HEK293 (cell line): Measurements from ENCODE around the gene STAG3.

Experiments used
- SALL2 ChIP-seq: fragments of 450-650 bp; formaldehyde crosslinking; IDR thresholded peaks from 2 replicates; pipeline ENCODE4 v1.5.0; 2017; ENCODE audit warnings: missing biosample characterization, mild to moderate bottlenecking, missing genetic modification characterization, borderline replicate concordance
- ZNF16 ChIP-seq: fragments of 450-650 bp; formaldehyde crosslinking; IDR thresholded peaks from 2 replicates; pipeline ENCODE4 v1.5.1; 2016; ENCODE audit warnings: low read depth, missing biosample characterization, missing genetic modification characterization
- ZNF223 ChIP-seq: fragments of 450-650 bp; formaldehyde crosslinking; IDR thresholded peaks from 2 replicates; pipeline ENCODE4 v1.5.1; 2016; ENCODE audit warnings: missing biosample characterization, missing genetic modification characterization
- ZNF274 ChIP-seq, 2 experiments: fragments of 200-500 bp in 1 of 2; fragments of 450-650 bp in 1 of 2; sonication (Bioruptor generic) in 1 of 2; formaldehyde crosslinking in 1 of 2; IDR thresholded peaks; 2 replicates each; pipeline versions ENCODE4 v1.5.1 to v1.6.1; 2014 to 2016; ENCODE audit warnings: borderline replicate concordance in 1 of 2, inconsistent platforms in 1 of 2, low read length in 1 of 2, missing biosample characterization in 1 of 2, missing genetic modification characterization in 1 of 2
- ZNF791 ChIP-seq: fragments of 450-650 bp; formaldehyde crosslinking; IDR thresholded peaks from 2 replicates; pipeline ENCODE4 v1.5.1; 2016; ENCODE audit warnings: missing biosample characterization, missing genetic modification characterization
- TF ChIP-seq, protein P1 (sequence below): fragments of 450-650 bp; formaldehyde crosslinking; IDR thresholded peaks from 2 replicates; pipeline ENCODE4 v1.5.1; 2016; ENCODE audit warnings: missing biosample characterization, missing genetic modification characterization

DNA sequence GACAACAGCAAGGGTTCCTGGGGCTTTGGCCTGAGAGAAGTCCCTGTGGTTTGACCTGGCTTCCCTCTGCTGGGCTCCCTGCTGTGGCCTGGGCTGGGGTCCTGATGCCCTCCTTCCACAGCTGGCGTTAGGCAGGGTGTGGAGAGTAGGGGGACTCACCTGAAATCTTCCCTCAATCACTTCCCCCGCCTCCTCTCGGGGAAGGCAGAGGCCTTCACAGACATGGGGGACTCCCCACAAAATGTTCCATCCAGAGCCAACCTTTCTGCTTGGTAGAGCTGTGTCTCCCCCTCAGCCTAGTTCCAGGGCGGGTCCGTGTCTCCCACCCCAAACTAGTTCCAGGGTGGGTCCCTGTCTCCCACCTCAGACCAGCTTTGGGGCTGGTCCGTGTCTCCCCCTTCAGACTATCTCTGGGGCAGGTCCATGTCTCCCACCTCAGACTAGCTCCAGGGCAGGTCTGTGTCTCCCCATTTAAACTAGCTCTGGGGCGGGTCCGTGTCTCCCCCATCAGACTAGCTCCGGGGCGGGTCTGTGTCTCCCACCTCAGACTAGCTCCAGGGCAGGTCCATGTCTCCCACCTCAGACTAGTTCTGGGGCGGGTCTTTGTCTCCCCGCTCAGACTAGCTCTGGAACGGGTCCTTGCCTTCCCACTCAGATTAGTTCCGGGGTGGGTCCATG, 44.2 kb downstream of the STAG3 start:
- TF ChIP-seq, protein P1, sequence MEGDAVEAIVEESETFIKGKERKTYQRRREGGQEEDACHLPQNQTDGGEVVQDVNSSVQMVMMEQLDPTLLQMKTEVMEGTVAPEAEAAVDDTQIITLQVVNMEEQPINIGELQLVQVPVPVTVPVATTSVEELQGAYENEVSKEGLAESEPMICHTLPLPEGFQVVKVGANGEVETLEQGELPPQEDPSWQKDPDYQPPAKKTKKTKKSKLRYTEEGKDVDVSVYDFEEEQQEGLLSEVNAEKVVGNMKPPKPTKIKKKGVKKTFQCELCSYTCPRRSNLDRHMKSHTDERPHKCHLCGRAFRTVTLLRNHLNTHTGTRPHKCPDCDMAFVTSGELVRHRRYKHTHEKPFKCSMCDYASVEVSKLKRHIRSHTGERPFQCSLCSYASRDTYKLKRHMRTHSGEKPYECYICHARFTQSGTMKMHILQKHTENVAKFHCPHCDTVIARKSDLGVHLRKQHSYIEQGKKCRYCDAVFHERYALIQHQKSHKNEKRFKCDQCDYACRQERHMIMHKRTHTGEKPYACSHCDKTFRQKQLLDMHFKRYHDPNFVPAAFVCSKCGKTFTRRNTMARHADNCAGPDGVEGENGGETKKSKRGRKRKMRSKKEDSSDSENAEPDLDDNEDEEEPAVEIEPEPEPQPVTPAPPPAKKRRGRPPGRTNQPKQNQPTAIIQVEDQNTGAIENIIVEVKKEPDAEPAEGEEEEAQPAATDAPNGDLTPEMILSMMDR (tag by site-specific recombination), result no peak
- TF ChIP-seq ZNF791 (no peak), ZNF16 (tag by site-specific recombination) (no peak), SALL2 (tag by site-specific recombination) (no peak), ZNF223 (tag by site-specific recombination) (no peak), ZNF274 (IDR thresholded peaks at IDR 0.05; ENCODE audit: low read length) (no peak), ZNF274 (tag by site-specific recombination; IDR thresholded peaks at IDR 0.05; ENCODE audit: borderline replicate concordance) (no peak)
